Urinary bladder (tissue), 4 donors: ENCODE data around the gene CMBL. TPM values are rescaled to one million over a fixed set of nuclear protein-coding genes. Genes with fewer than 3 reads are reported as not detected.
A peak's percentile ranks its signal among the peaks of the same experiment; 100 is the strongest.
"Not testable (repeated sequence)": the region's sequence is repeated elsewhere in the genome, so short reads cannot be mapped to it uniquely, and the experiment has no call there.

Experiments
- DNase-seq: peaks from one replicate; pipeline ENCODE4 v3.0.0-alpha.2; 2015; ENCODE audit errors: extremely low spot score
- H3K27ac ChIP-seq: one replicate; pipeline ENCODE4 v1.5.1; 2013; ENCODE audit warnings: low read depth, mild to moderate bottlenecking, moderate library complexity
- H3K36me3 ChIP-seq: one replicate; pipeline ENCODE4 v1.6.1; 2013; ENCODE audit warnings: mild to moderate bottlenecking, moderate library complexity; ENCODE audit not compliant: insufficient read depth
- H3K4me1 ChIP-seq: one replicate; pipeline ENCODE4 v1.6.1; 2013; ENCODE audit warnings: mild to moderate bottlenecking, moderate library complexity; ENCODE audit not compliant: insufficient read depth
- H3K4me3 ChIP-seq: one replicate; pipeline ENCODE4 v1.5.1; 2013; ENCODE audit warnings: low read depth, low read length
- WGBS: extraction: QIAGEN DNeasy Blood & Tissue Kit; methylation state at CpG from one replicate; pipeline ENCODE4 v1.1.7; 2013; 5-methylcytosine and 5-hydroxymethylcytosine counted together
- polyA plus RNA-seq: library from polyadenylated mRNA; stranded (reverse); fragments of 200-250 nt; gene quantifications from one replicate; pipeline ENCODE4 v1.2.3, GENCODE V29; 2013
- total RNA-seq: library from RNA; depleted of rRNA; stranded (reverse); fragments of >200 nt; gene quantifications from one replicate; pipeline ENCODE4 v1.2.3, GENCODE V29; 2014
- donor health status: healthy with polysubstance abuse.
- donor health status: healthy.

The CMBL gene
- total and polyA plus RNA-seq, 2 donors = 17.2 to 28.2 TPM

DNA sequence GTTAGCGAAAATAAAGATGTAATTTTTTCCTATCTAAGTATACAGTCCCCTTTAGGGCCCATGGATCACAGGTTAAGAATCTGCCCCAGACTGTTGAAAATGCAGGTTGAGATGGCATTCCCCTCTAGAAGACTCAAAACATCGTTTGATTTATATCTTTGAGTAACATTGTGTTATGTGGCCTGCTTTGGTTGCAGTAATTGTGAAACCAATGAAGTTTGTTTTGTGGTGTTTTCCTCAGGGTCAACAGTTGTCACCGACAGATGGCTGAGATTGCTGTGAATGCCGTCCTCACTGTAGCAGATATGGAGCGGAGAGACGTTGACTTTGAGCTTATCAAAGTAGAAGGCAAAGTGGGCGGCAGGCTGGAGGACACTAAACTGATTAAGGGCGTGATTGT is 49.8 kb downstream of the CMBL start:
- H3K4me1 ChIP-seq = no peaks in the 10 kb centered on the region
- no peak overlapping the region for H3K4me3 ChIP-seq
- no peaks in the 10 kb centered on the region for H3K36me3 ChIP-seq
- 85% methylated on average over 8 of the region's 8 CpGs for WGBS
- DNase-seq = no peak
- no peak overlapping the region for H3K27ac ChIP-seq

DNA sequence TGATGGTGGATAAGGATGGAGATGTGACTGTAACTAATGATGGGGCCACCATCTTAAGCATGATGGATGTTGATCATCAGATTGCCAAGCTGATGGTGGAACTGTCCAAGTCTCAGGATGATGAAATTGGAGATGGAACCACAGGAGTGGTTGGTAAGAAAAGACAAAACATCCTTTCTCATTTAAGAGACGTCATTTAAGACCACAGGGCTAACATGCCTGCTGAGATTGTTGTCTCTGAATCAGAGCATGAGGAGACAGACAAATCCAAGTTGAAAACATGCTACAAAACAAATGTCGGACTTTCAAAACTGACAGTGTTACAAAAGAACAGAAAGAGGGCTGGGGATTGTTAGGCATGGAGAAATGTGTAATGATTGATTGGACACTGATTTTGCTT is 53.0 kb downstream of the CMBL start:
- DNase-seq = no peak
- no peaks in the 10 kb centered on the region for H3K36me3 ChIP-seq
- 47% methylated on average over 2 of the region's 2 CpGs for WGBS

DNA sequence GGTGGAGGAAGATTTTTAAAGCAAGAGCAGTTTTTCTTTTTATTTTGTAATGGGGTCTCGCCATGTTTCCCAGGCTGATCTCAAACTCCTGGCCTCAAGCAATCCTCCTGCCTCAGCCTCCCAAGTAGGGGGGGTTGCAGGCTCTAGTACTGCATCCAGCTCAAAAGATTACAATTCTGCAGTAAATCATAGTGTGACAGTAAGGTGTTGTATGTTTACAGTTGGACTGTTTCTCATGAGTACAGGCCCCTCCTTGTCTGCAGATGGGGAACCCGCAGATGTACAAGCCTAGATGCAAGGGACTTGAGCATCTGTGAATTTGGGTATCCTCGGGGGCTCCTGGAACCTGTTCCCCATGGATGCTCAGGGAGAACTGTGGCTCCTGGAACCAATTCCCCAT is 54.3 kb downstream of the CMBL start:
- no peak for DNase-seq
- Histone ChIP-seq H3K27ac (no peak overlapping the region), H3K36me3 (no peaks in the 10 kb centered on the region), H3K4me1 (peaks cover 1% of the 10 kb centered on the region), H3K4me3 (no peak overlapping the region)
- WGBS = 93% methylated on average over 3 of the region's 3 CpGs

More for the DNA sequence above, 53.0 kb downstream of the CMBL start:
- Histone ChIP-seq H3K4me1 (peaks cover 1% of the 10 kb centered on the region), H3K4me3 (no peak overlapping the region), H3K27ac (no peak overlapping the region)

GRCh38 chr5:10251405-10251804 is 56.3 kb downstream of the CMBL start:
- no peak for DNase-seq
- Histone ChIP-seq H3K4me3 (peak overlapping the region; percentile 89), H3K36me3 (no peaks in the 10 kb centered on the region), H3K27ac (no peak overlapping the region), H3K4me1 (peaks cover 1% of the 10 kb centered on the region)
- WGBS = 44% methylated on average over 7 of the region's 7 CpGs

DNA sequence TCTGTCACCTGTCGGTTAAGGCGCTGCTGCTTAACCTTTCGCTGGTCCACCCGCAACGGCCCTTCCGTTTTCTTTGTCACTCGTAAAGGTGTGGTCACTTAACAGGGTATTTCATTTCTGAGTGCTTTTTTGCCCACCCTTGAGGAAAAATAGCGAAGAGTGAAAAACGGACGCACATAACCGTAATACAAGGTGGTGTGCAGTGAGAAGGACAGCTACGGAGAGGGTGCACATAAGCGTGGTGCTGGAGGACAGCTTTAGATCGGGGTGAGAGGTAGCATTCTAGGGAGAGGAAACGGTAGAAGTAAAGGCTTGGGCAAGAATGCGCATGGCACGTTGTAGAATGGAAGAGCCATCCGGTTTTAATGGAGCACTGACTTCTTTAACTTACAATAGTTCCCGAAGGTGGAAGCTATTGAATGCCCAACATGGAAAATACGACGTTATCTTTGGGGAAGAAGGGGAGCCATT is 56.9 kb downstream of the CMBL start:
- Histone ChIP-seq H3K27ac (no peak overlapping the region), H3K4me3 (peak overlapping the region; percentile 89), H3K36me3 (no peaks in the 10 kb centered on the region), H3K4me1 (peaks cover 1% of the 10 kb centered on the region)
- no peak for DNase-seq
- under 1% methylated on average over 21 of the region's 21 CpGs for WGBS

- Histone ChIP-seq H3K4me3 (peak within 1 kb of the TSS; percentile 89), H3K27ac (peak within 1 kb of the TSS; percentile 68), H3K4me1 (peaks cover 1% of the 10 kb centered on the region), H3K36me3 (no peaks in the 10 kb centered on the region)
- peak; percentile 97 for DNase-seq
- under 1% methylated on average over 67 of the region's 67 CpGs for WGBS
These were observed 57.5 kb downstream of the CMBL start, which contains the start of gene CCT5 for GRCh38 chr5:10249948-10250805. Gene CCT5 (plus strand): TSS chr5:10250280. CDS start chr5:10250341, 61 bp downstream.

DNA sequence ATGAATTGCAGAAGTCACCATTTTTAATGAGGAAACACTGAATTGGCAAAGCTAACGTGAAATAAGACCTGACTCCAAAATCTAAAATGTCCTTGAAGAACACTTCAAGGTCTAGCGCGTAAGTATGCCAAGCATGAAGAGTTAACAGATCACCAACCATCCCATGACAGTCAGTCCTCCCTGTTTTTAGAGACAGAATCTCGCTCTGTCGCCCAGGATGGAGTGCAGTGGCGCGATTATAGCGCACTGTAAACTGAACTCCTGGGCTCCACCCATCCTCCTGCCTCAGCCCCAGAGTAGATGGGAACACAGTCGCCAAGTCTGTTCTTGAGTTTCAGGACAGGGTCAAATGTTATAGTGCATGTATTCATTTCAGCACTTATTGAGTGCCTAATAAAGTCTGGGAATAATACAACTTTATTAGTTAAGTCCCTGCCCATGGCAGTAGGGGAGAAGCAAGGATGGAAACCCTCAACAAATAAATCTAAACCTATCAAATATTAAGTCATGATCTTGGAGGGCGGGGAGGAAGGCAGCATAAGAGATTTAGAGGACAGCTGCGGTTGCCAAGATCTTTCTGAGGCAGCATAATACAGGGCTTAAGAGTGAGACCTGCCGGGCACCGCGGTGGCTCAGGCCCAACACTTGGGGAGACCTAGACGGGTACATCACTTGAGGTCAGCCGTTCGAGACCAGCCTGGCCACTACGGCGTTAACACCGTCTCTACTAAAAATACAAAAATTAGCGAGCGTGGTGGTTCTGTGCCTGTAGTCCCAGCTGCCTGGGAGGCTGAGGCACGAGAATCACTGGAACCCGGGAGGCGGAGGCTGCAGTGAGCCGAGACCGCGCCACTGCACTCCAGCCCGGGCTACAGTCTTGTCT is 59.1 kb downstream of the CMBL start:
- no peak for DNase-seq
- Histone ChIP-seq H3K4me1 (peaks cover 1% of the 10 kb centered on the region), H3K27ac (no peak overlapping the region), H3K4me3 (peak overlapping the region; percentile 89), H3K36me3 (no peaks in the 10 kb centered on the region)
- WGBS = 64% methylated on average over 29 of the region's 29 CpGs

DNA sequence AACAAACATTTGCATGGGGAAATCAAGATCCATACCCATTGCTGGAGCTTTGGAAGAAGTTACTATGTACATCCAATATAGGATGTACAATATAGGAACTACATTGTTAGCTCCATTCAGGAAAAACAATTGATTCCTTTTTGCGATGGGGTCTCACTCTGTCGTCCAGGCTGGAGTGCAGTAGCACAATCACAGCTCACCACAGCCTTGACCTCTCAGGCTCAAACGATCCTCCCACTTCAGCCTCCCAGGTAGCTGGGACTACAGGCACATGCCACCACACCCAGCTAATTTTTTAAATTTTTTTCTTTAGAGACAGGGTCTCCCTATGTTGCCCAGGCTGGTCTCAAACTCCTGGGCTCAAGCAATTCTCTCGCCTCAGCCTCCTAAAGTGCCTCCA is 60.5 kb downstream of the CMBL start:
- H3K27ac ChIP-seq, DNase-seq, H3K4me1 ChIP-seq, H3K4me3 ChIP-seq, H3K36me3 ChIP-seq: not testable (repeated sequence)
- WGBS = 91% methylated on average over 4 of the region's 4 CpGs

GRCh38 chr5:10246761-10247160 is 60.9 kb downstream of the CMBL start:
- no peak overlapping the region for H3K27ac ChIP-seq
- no peak for DNase-seq
- no peak overlapping the region for H3K4me3 ChIP-seq
- peaks cover 1% of the 10 kb centered on the region for H3K4me1 ChIP-seq
- WGBS = 90% methylated on average over 3 of the region's 3 CpGs
- H3K36me3 ChIP-seq = no peaks in the 10 kb centered on the region

DNA sequence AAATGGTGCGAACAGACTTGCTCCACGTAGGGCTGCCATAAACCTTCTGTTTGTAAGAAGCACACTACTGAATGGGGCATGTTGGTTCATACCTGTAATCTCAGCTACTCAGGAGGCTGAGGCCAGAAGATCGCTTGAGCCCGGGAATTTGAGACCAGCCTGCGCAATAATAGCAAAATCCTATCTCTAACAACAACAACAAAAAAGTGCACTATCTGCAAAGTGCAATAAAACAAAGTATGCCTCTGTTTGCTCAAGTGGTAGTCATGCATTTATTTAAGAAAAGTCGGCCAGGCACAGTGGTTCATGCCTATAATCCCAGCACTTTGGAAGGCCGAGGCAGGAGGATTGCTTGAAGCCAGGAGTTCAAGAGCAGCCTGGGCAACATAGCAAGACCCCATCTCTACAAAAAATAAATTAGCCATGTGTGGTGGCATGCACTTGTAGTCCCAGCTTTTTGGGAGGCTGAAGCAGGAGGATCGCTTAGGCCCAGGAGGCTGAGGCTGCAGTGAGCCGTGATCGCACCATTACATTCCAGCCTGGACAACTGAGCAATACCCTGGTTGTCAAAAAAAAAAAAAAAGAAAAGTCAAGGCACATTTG is 63.3 kb downstream of the CMBL start:
- H3K27ac ChIP-seq = no peak overlapping the region
- no peaks in the 10 kb centered on the region for H3K36me3 ChIP-seq
- no peak for DNase-seq
- H3K4me1 ChIP-seq = no peaks in the 10 kb centered on the region
- no peak overlapping the region for H3K4me3 ChIP-seq
- 95% methylated on average over 10 of the region's 10 CpGs for WGBS

DNA sequence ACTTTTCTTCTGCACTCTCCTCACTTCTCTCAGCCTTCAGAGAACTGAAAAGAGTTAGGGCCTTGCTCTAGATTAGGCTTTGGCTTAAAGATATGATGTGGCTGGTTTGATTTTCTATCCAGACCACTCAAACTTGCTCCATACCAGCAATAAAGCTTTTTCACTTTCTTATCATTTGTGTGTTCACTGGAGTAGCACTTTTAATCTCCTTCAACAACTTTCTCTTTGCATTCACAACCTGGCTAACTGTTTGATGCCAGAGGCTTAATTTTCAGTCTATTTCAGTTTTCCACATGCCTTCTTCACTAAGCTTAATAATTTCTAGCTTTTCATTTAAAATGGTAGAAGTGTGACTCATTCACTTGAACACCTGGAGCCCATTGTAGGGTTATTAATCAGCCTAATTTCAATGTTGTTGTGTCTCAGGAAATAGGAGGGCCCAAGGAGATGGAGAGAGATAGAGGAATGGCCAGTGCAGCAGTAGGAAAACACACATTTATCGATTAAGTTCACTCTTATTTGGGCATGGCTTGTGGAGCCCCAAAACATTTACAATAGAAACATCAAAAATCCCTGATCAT is 64.0 kb downstream of the CMBL start:
- Histone ChIP-seq H3K4me1 (no peaks in the 10 kb centered on the region), H3K4me3 (no peak overlapping the region), H3K27ac (no peak overlapping the region), H3K36me3 (no peaks in the 10 kb centered on the region)
- WGBS = 93% methylated on average over 1 of the region's 1 CpG
- DNase-seq = no peak

GRCh38 chr5:10235350-10235749 is 72.4 kb downstream of the CMBL start:
- Histone ChIP-seq H3K4me1 (no peaks in the 10 kb centered on the region), H3K27ac (no peak overlapping the region), H3K4me3 (no peak overlapping the region), H3K36me3 (peaks cover 5% of the 10 kb centered on the region)
- no peak for DNase-seq
- 85% methylated on average over 8 of the region's 8 CpGs for WGBS

DNA sequence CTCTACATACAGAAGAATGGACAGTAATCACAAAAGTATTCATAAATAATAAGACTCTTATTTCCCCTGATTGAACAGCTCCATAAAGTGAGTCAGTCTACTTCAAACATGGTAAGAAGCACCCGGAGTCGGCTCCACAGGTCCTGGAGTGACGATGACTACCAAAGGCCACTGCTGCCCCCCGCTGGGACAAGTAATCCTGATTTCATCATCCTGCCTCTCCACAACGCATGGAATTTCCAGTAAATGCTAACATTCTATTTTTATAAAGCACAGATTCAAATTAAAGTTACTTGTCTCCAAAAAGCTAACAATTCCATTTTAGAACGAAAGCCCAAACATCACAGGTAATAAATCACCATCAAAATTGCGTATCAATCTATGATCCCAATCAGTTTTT is 74.2 kb downstream of the CMBL start:
- no peak overlapping the region for H3K27ac ChIP-seq
- H3K4me3 ChIP-seq = no peak overlapping the region
- peaks cover 5% of the 10 kb centered on the region for H3K36me3 ChIP-seq
- no peak for DNase-seq
- no peaks in the 10 kb centered on the region for H3K4me1 ChIP-seq
- 39% methylated on average over 7 of the region's 7 CpGs for WGBS
